Loucy (cell line): ENCODE measurements around the gene AK3.

Source experiments
- H2AFZ ChIP-seq: fragments of 200-600 bp; sonication (generic); 2 replicates; pipeline ENCODE4 v1.6.0; 2016; ENCODE audit warnings: antibody characterized with exemption, mild to moderate bottlenecking, low read length, moderate library complexity
- H3F3A ChIP-seq: fragments of 200-600 bp; 2 replicates; pipeline ENCODE4 v1.6.0; 2016; ENCODE audit warnings: antibody characterized with exemption, low read depth, mild to moderate bottlenecking
- H3K27me3 ChIP-seq: fragments of 200-600 bp; sonication (generic); 2 replicates; pipeline ENCODE4 v1.6.1; 2014; ENCODE audit warnings: low read length, mild to moderate bottlenecking; ENCODE audit not compliant: insufficient read depth, poor library complexity, severe bottlenecking
- H3K36me3 ChIP-seq: fragments of 200-600 bp; sonication (generic); 2 replicates; pipeline ENCODE4 v1.6.1; 2016; ENCODE audit warnings: low read length; ENCODE audit not compliant: insufficient read depth
- H3K4me1 ChIP-seq: fragments of 200-600 bp; sonication (generic); 2 replicates; pipeline ENCODE4 v1.5.1; 2014; ENCODE audit warnings: low read length, mild to moderate bottlenecking; ENCODE audit not compliant: insufficient read depth, poor library complexity, severe bottlenecking
- H3K4me2 ChIP-seq: fragments of 200-600 bp; sonication (generic); 2 replicates; pipeline ENCODE4 v1.6.0; 2014; ENCODE audit warnings: antibody characterized with exemption, low read length, low read depth, mild to moderate bottlenecking; ENCODE audit not compliant: poor library complexity, severe bottlenecking
- H3K4me3 ChIP-seq: fragments of 200-600 bp; sonication (generic); 2 replicates; pipeline ENCODE4 v1.5.1; 2014; ENCODE audit warnings: low read length, mild to moderate bottlenecking, mixed read lengths; ENCODE audit not compliant: poor library complexity, severe bottlenecking
- H3K79me2 ChIP-seq: fragments of 200-600 bp; sonication (generic); 2 replicates; pipeline ENCODE4 v1.6.1; 2014; ENCODE audit warnings: low read length; ENCODE audit not compliant: insufficient read depth
- H3K9ac ChIP-seq: fragments of 200-600 bp; sonication (generic); 2 replicates; pipeline ENCODE4 v1.6.0; 2014; ENCODE audit warnings: mild to moderate bottlenecking, low read depth, low read length, moderate library complexity; ENCODE audit not compliant: poor library complexity, severe bottlenecking
- H3K9me2 ChIP-seq: fragments of 200-600 bp; sonication (generic); replicated peaks from 2 replicates; pipeline ENCODE4 v1.6.1; 2016; ENCODE audit warnings: low read depth, low read length, mixed read lengths
- H3K9me3 ChIP-seq: fragments of 200-600 bp; sonication (generic); 2 replicates; pipeline ENCODE4 v1.6.1; 2014; ENCODE audit warnings: mild to moderate bottlenecking, antibody characterized with exemption, low read length, low read depth; ENCODE audit not compliant: insufficient read depth
- H4K20me1 ChIP-seq: fragments of 200-600 bp; sonication (generic); 2 replicates; pipeline ENCODE4 v1.6.0; 2014; ENCODE audit warnings: antibody characterized with exemption, low read length, mild to moderate bottlenecking; ENCODE audit not compliant: insufficient read depth, poor library complexity, severe bottlenecking
- CTCF ChIP-seq: fragments of 200-600 bp; sonication (generic); conservative IDR thresholded peaks from 2 replicates; pipeline ENCODE4 v1.5.1; 2014; ENCODE audit warnings: mild to moderate bottlenecking, antibody characterized with exemption, low read length
- EZH2phosphoT487 ChIP-seq: fragments of 200-600 bp; IDR thresholded peaks from 2 replicates; pipeline ENCODE4 v1.6.1; 2018; ENCODE audit warnings: antibody characterized with exemption, mild to moderate bottlenecking, moderate library complexity, borderline replicate concordance

The AK3 gene

DNA sequence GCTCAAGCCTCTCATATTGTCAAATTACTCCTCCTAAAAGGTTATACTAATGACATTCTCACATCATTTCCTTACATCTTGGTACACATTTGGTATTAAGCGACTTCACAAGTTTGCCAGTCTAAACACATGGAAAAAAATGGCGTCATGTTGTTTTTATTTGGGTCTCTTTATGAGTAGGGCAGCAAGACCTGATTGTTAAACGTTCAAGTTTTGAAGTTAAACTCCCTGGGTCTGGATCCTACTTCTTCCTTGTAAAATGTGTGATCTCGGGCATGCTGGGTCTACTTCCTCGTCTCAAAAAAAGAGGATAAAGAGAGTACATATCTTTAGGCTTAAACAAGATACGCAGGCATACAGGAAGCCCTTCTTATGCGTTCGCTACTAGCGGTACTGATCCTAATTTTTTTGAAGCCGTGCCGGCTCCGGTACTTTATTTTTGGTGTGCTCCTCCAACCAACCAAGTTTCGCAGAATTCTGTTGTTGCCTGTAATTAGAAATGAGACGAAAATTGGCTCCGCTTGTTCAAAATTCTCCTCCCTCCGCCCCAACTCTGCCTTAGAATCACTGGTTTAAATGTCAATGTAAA is 62.2 kb downstream of the AK3 start:
- no peak for TF ChIP-seq EZH2phosphoT487
- TF ChIP-seq CTCF: no peak
- Histone ChIP-seq H3K9ac (peak overlapping the region; percentile 95), H3K4me1 (peaks cover 27% of the 10 kb centered on the region), H3K79me2 (peaks cover 35% of the 10 kb centered on the region), H4K20me1 (peaks cover 9% of the 10 kb centered on the region), H3K9me3 (no peaks in the 10 kb centered on the region), H3K27me3 (no peaks in the 10 kb centered on the region), H3K36me3 (no peaks in the 10 kb centered on the region), H3F3A (0 out of 2 replicates have a peak, but pooled peaks cover 3% of the 10 kb centered on the region), H3K4me3 (peak overlapping the region; percentile 91), H3K9me2 (no peaks in the 10 kb centered on the region), H3K4me2 (peak overlapping the region; percentile 74), H2AFZ (peak overlapping the region; percentile 97)

GRCh38 chr9:4677392-4677791 is 63.6 kb downstream of the AK3 start:
- Histone ChIP-seq H3K27me3 (no peaks in the 10 kb centered on the region), H2AFZ (no peak overlapping the region)

GRCh38 chr9:4674783-4675182 is 66.2 kb downstream of the AK3 start:
- Histone ChIP-seq H3K4me2 (no peak overlapping the region), H3K9me3 (no peaks in the 10 kb centered on the region), H3K4me1 (peaks cover 8% of the 10 kb centered on the region), H3K9ac (no peak overlapping the region), H3K9me2 (no peaks in the 10 kb centered on the region), H4K20me1 (no peaks in the 10 kb centered on the region), H3K36me3 (no peaks in the 10 kb centered on the region), H3K79me2 (peaks cover under 1% of the 10 kb centered on the region; the same call in 1 of the 2 replicates), H2AFZ (no peak overlapping the region), H3F3A (0 out of 2 replicates have a peak, but pooled peaks cover 3% of the 10 kb centered on the region), H3K27me3 (no peaks in the 10 kb centered on the region), H3K4me3 (no peak overlapping the region)
- TF ChIP-seq EZH2phosphoT487 (no peak), CTCF (no peak)

More at GRCh38 chr9:4677392-4677791, 63.6 kb downstream of the AK3 start:
- H3F3A ChIP-seq: 0 out of 2 replicates have a peak, but pooled peaks cover 3% of the 10 kb centered on the region
- peaks cover 24% of the 10 kb centered on the region for H3K79me2 ChIP-seq
- peaks cover 6% of the 10 kb centered on the region for H4K20me1 ChIP-seq
- TF ChIP-seq CTCF (no peak), EZH2phosphoT487 (no peak)
- H3K9ac ChIP-seq: no peak overlapping the region
- no peak overlapping the region for H3K4me3 ChIP-seq
- H3K4me2 ChIP-seq: no peak overlapping the region
- peaks cover 21% of the 10 kb centered on the region for H3K4me1 ChIP-seq
- H3K9me2 ChIP-seq: no peaks in the 10 kb centered on the region
- no peaks in the 10 kb centered on the region for H3K36me3 ChIP-seq
- no peaks in the 10 kb centered on the region for H3K9me3 ChIP-seq
